SJCRH30 (cell line): Measurements from ENCODE around the gene SYNRG. TPM values are rescaled to one million over a fixed set of nuclear protein-coding genes. Genes with fewer than 3 reads are reported as not detected.

Experiments
- DNase-seq, 2 experiments: peaks; one replicate each; pipeline ENCODE4 v3.0.0-alpha.2; 2015 to 2020
- H3K27ac ChIP-seq: fragments of 250-450 bp; sonication (Bioruptor Pico); 2 replicates; pipeline ENCODE4 v1.5.1; 2020; ENCODE audit warnings: mild to moderate bottlenecking, moderate library complexity
- H3K27me3 ChIP-seq: fragments of 250-450 bp; sonication (Bioruptor Pico); 2 replicates; pipeline ENCODE4 v1.5.1; 2020; ENCODE audit warnings: mild to moderate bottlenecking, moderate library complexity
- H3K36me3 ChIP-seq: fragments of 250-450 bp; sonication (Bioruptor Pico); 2 replicates; pipeline ENCODE4 v1.5.1; 2020; ENCODE audit warnings: mild to moderate bottlenecking, moderate library complexity
- H3K4me1 ChIP-seq: fragments of 250-450 bp; sonication (Bioruptor Pico); 2 replicates; pipeline ENCODE4 v1.5.1; 2020; ENCODE audit warnings: mild to moderate bottlenecking, moderate library complexity
- H3K4me3 ChIP-seq: fragments of 250-450 bp; sonication (Bioruptor Pico); 2 replicates; pipeline ENCODE4 v1.5.1; 2020; ENCODE audit warnings: mild to moderate bottlenecking, moderate library complexity
- H3K9me3 ChIP-seq: fragments of 250-450 bp; sonication (Bioruptor Pico); replicated peaks from 2 replicates; pipeline ENCODE4 v1.5.1; 2020; ENCODE audit warnings: mild to moderate bottlenecking, moderate library complexity
- total RNA-seq: library from RNA; depleted of rRNA; stranded (reverse); fragments of >200 nt; shearing (Covaris generic); gene quantifications from 2 replicates; pipeline ENCODE4 v1.2.3, GENCODE V29; 2014; rRNA removed

The SYNRG gene
- total RNA-seq, 1 experiment from 2014 or later = 16.5 TPM

GRCh38 chr17:37470181-37470580 lies 139.0 kb downstream of the SYNRG start:
- Histone ChIP-seq H3K27me3 (no peaks in the 10 kb centered on the region), H3K9me3 (no peaks in the 10 kb centered on the region), H3K4me3 (no peak overlapping the region), H3K27ac (no peak overlapping the region), H3K4me1 (no peaks in the 10 kb centered on the region), H3K36me3 (peaks cover 68% of the 10 kb centered on the region)
- DNase-seq = no peak

- H3K4me3 ChIP-seq = no peak overlapping the region
- no peak for DNase-seq
- H3K27ac ChIP-seq = no peak overlapping the region
- no peaks in the 10 kb centered on the region for H3K27me3 ChIP-seq
- no peaks in the 10 kb centered on the region for H3K9me3 ChIP-seq
- peaks cover 44% of the 10 kb centered on the region for H3K36me3 ChIP-seq
- no peaks in the 10 kb centered on the region for H3K4me1 ChIP-seq
These were observed 142.7 kb downstream of the SYNRG start for GRCh38 chr17:37466471-37466870.

- Histone ChIP-seq H3K9me3 (no peaks in the 10 kb centered on the region), H3K4me3 (no peak overlapping the region), H3K27ac (no peak overlapping the region), H3K4me1 (no peaks in the 10 kb centered on the region), H3K27me3 (no peaks in the 10 kb centered on the region), H3K36me3 (peaks cover 34% of the 10 kb centered on the region)
- no peak for DNase-seq
These were observed 144.1 kb downstream of the SYNRG start for GRCh38 chr17:37465069-37465616.

Other genes with a start within 250 kb of the SYNRG start
- gene C17orf78, start 233.4 kb downstream of the SYNRG start, total RNA-seq = not detected in 2 replicates
- gene ACACA, start 202.6 kb downstream of the SYNRG start, total RNA-seq = 73.2 and 74.0 TPM in 2 replicates
- gene TADA2A, start 202.5 kb downstream of the SYNRG start, total RNA-seq = 24.9 and 32.1 TPM in 2 replicates
- gene DUSP14, start 119.5 kb downstream of the SYNRG start, total RNA-seq = 24.4 and 24.6 TPM in 2 replicates
- 29.6 and 32.1 TPM in 2 replicates for gene DDX52, start 34.0 kb upstream of the SYNRG start, total RNA-seq
- gene HNF1B, start 135.6 kb upstream of the SYNRG start, total RNA-seq = not detected in 2 replicates